K562 (cell line): ENCODE data around the gene OSGEP. TPM values are rescaled to one million over a fixed set of nuclear protein-coding genes. Genes with fewer than 3 reads are reported as not detected.

Experiments used
- C11orf30 ChIP-seq: fragments of 450-650 bp; IDR thresholded peaks from 2 replicates; pipeline ENCODE4 v1.6.1; 2016; ENCODE audit warnings: low read depth, mild to moderate bottlenecking
- CTBP1 ChIP-seq: fragments of 450-650 bp; IDR thresholded peaks from 2 replicates; pipeline ENCODE4 v1.6.1; 2016; ENCODE audit warnings: borderline replicate concordance
- ESRRA ChIP-seq: fragments of 450-650 bp; IDR thresholded peaks from 2 replicates; pipeline ENCODE4 v1.6.1; 2014; ENCODE audit warnings: low read depth, mild to moderate bottlenecking, moderate library complexity, borderline replicate concordance
- MCM7 ChIP-seq, 2 experiments: fragments of 450-650 bp; IDR thresholded peaks; 2 replicates each; pipeline ENCODE4 v1.6.1; 2016 to 2018
- MYBL2 ChIP-seq, 2 experiments: fragments of 450-650 bp in 1 of 2; sonication (generic) in 1 of 2; formaldehyde crosslinking in 1 of 2; IDR thresholded peaks; 2 replicates each; pipeline versions ENCODE4 v1.6.1 to v1.8.1; 2017 to 2022; ENCODE audit warnings: borderline replicate concordance in 1 of 2, inconsistent platforms in 1 of 2, low read depth in 1 of 2, mild to moderate bottlenecking in 1 of 2, missing genetic modification reagents in 1 of 2, moderate library complexity in 1 of 2
- MYC ChIP-seq, 2 experiments: fragments of 250-450 bp in 1 of 2; sonication (Bioruptor Pico) in 1 of 2; IDR thresholded peaks; 2 replicates each; pipeline versions ENCODE4 v1.5.1 to v1.6.1; 2012 to 2021; ENCODE audit warnings: low read depth in 2 of 2, borderline replicate concordance in 1 of 2, improper control_type of control experiment in 1 of 2, low read length in 1 of 2, mild to moderate bottlenecking in 1 of 2, moderate library complexity in 1 of 2
- NFATC3 ChIP-seq: fragments of 450-650 bp; IDR thresholded peaks from 2 replicates; pipeline ENCODE4 v1.6.1; 2017; ENCODE audit warnings: mild to moderate bottlenecking
- RBM34 ChIP-seq: fragments of 200-400 bp; formaldehyde crosslinking; IDR thresholded peaks from 2 replicates; pipeline ENCODE4 v1.6.1; 2018; ENCODE audit warnings: low read length, borderline replicate concordance; ENCODE audit not compliant: insufficient read depth
- RERE ChIP-seq: sonication (generic); formaldehyde crosslinking; IDR thresholded peaks from 2 replicates; pipeline ENCODE4 v1.8.0; 2023; ENCODE audit warnings: missing genetic modification reagents, mild to moderate bottlenecking, borderline replicate concordance
- TCF7 ChIP-seq: sonication (generic); IDR thresholded peaks from 2 replicates; pipeline ENCODE4 v1.6.1; 2016; ENCODE audit warnings: antibody characterized with exemption, borderline replicate concordance
- ZBTB26 ChIP-seq: fragments of 450-650 bp; formaldehyde crosslinking; IDR thresholded peaks from 2 replicates; pipeline ENCODE4 v1.4.0; 2022; ENCODE audit warnings: missing genetic modification characterization
- ZNF184 ChIP-seq: sonication (generic); formaldehyde crosslinking; IDR thresholded peaks from 2 replicates; pipeline ENCODE4 v1.5.0; 2020; ENCODE audit warnings: missing genetic modification reagents
- ZNF785 ChIP-seq: fragments of 250-450 bp; sonication (Bioruptor Pico); IDR thresholded peaks from 2 replicates; pipeline ENCODE4 v1.4.0; 2020; ENCODE audit warnings: mild to moderate bottlenecking
- polyA plus RNA-seq, 8 experiments: library from polyadenylated mRNA; depleted of rRNA in 4 of 8; stranded (reverse) in 5 of 8; unstranded in 3 of 8; fragments of >200 nt; fragmentation: Nextera tagmentation in 2 of 8; fragmentation: Illumina TruSeq in 1 of 8; extraction: Ambion mirVana in 2 of 8; extraction: Trizol in 1 of 8; gene quantifications; 2 replicates each; pipeline versions ENCODE4 v1.2.1 to v1.2.3, GENCODE V29; 2011 to 2014; ENCODE audit warnings: inconsistent platforms in 1 of 8, missing spikeins in 1 of 8
- total RNA-seq, 7 experiments: library from RNA; depleted of rRNA in 6 of 7; stranded (reverse); fragments of >200 nt in 6 of 7; fragmentation: Illumina TruSeq in 2 of 7; extraction: Trizol in 2 of 7; gene quantifications; 2 replicates each; pipeline versions ENCODE4 v1.2.1 to v1.2.3, GENCODE V29; 2011 to 2021; ENCODE audit warnings: low replicate concordance in 1 of 7
- TF ChIP-seq, protein P1 (sequence below): IDR thresholded peaks from 2 replicates; pipeline ENCODE4 v1.6.1; 2011; ENCODE audit warnings: borderline replicate concordance, low read depth, mild to moderate bottlenecking, moderate library complexity, low read length; ENCODE audit not compliant: insufficient read depth, poor library complexity, severe bottlenecking
- TF ChIP-seq, protein P2 (sequence below): sonication (generic); formaldehyde crosslinking; IDR thresholded peaks from 2 replicates; pipeline ENCODE4 v1.8.1; 2023; ENCODE audit warnings: mild to moderate bottlenecking, missing genetic modification reagents

The OSGEP gene
- total and polyA plus RNA-seq, 9 of the 15 experiments (the other 6 are each of a cell fraction or from before 2014, with no cell fraction given): 32.1 to 59.2 (median 44.1) TPM

DNA sequence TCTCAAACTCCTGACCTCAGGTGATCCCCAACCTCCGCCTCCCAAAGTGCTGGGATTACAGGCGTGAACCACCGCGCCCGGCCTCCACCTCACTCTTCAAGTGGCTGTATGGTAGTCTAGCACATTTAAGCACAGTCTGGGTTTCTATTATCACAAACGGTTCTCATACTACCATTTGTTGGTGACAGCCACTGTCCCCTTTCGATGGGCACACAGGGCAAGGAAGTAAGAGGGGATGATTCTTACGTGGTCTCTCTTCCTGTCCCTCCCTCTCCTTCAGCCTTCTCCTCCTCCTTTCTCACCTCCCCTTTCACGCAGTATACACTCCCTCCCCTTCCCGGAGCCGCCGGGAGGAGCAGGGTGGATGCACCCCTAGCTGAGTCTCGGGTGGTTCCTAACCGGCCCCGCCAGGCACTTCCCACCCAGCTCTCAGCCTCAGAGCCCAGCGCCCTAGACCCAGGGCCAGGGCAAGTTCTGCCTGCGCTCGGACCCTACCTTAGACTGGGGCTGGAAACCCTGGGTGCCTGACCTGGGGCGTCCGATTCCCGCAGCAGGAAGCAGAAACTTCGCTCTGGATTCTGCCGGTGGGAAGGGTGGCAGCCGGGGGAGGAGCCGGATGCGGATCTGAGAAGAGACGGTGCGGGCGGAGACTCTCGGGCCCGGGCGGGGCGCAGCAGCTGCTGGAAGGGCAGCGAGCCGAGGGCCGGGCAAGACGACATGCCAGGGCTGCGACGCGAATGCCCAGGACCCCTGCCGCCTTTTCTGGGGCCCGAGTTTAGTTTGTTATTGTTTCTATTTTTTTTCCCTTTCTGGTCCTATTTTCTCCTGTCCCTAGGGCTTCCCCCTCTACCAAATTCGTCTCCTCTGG, 41.5 kb downstream of the OSGEP start, which contains the start of gene TEP1 (continued):
- TF ChIP-seq, protein P1, sequence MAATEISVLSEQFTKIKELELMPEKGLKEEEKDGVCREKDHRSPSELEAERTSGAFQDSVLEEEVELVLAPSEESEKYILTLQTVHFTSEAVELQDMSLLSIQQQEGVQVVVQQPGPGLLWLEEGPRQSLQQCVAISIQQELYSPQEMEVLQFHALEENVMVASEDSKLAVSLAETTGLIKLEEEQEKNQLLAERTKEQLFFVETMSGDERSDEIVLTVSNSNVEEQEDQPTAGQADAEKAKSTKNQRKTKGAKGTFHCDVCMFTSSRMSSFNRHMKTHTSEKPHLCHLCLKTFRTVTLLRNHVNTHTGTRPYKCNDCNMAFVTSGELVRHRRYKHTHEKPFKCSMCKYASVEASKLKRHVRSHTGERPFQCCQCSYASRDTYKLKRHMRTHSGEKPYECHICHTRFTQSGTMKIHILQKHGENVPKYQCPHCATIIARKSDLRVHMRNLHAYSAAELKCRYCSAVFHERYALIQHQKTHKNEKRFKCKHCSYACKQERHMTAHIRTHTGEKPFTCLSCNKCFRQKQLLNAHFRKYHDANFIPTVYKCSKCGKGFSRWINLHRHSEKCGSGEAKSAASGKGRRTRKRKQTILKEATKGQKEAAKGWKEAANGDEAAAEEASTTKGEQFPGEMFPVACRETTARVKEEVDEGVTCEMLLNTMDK: no peak
- TF ChIP-seq MYC (IDR thresholded peaks at IDR 0.05; ENCODE audit: low read depth, low read length): no peak; the same call in 1 of the 2 replicates
- no peak for TF ChIP-seq MYC (CRISPR knock-in tag; IDR thresholded peaks at IDR 0.05; ENCODE audit: borderline replicate concordance, low read depth)
- no peak for TF ChIP-seq MCM7 (IDR thresholded peaks at IDR 0.05)
- no peak for TF ChIP-seq NFATC3
- no peak; the same call in 1 of the 2 replicates for TF ChIP-seq ZBTB26 (CRISPR knock-in tag)
- TF ChIP-seq RERE (CRISPR knock-in tag): no peak
- no peak for TF ChIP-seq ZNF184
- TF ChIP-seq ESRRA: no peak
- TF ChIP-seq CTBP1: peak; percentile 66
- no peak for TF ChIP-seq RBM34
- TF ChIP-seq, protein P2, sequence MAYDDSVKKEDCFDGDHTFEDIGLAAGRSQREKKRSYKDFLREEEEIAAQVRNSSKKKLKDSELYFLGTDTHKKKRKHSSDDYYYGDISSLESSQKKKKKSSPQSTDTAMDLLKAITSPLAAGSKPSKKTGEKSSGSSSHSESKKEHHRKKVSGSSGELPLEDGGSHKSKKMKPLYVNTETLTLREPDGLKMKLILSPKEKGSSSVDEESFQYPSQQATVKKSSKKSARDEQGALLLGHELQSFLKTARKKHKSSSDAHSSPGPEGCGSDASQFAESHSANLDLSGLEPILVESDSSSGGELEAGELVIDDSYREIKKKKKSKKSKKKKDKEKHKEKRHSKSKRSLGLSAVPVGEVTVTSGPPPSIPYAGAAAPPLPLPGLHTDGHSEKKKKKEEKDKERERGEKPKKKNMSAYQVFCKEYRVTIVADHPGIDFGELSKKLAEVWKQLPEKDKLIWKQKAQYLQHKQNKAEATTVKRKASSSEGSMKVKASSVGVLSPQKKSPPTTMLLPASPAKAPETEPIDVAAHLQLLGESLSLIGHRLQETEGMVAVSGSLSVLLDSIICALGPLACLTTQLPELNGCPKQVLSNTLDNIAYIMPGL (CRISPR knock-in tag): no peak
- TF ChIP-seq TCF7: no peak
- no peak for TF ChIP-seq C11orf30
- TF ChIP-seq MYBL2 (IDR thresholded peaks at IDR 0.05; ENCODE audit: low read depth): no peak
- TF ChIP-seq MYBL2 (CRISPR knock-in tag; IDR thresholded peaks at IDR 0.05; ENCODE audit: borderline replicate concordance): no peak
- no peak for TF ChIP-seq ZNF785 (CRISPR knock-in tag)
